Liver (tissue), 3 donors: ENCODE data around the gene USP9X.

Experiments used
- RAD21 ChIP-seq, 2 donors: IDR thresholded peaks; 2 replicates each; pipeline ENCODE4 v1.6.1; 2016; ENCODE audit warnings: antibody characterized with exemption in 2 of 2, mild to moderate bottlenecking in 2 of 2
- TF ChIP-seq, protein P1 (sequence below): fragments of 150-350 bp; IDR thresholded peaks from 2 replicates; pipeline ENCODE4 v1.5.1; 2017; ENCODE audit warnings: improper control_type of control experiment, low read depth, low read length; ENCODE audit not compliant: missing input control
- donor health status: healthy.
- donor health status: healthy.

DNA sequence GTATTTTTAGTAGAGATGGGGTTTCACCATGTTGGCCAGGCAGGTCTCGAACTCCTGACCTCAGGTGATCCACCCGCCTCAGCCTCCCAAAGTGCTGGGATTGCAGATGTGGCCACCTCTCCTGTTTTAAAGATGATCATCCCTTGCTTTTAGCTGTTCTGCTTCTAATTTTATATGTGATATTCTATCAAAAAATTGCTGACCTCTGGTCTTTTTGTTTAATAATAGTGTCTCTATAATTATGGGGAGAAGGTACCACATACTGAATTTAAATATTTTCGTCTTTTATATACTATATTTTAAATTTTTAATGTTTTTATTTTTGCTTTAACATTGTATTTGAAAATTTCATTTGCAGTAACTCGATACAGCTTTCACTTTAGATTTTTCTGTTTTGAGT, 15.6 kb downstream of the USP9X start:
- TF ChIP-seq, protein P1, sequence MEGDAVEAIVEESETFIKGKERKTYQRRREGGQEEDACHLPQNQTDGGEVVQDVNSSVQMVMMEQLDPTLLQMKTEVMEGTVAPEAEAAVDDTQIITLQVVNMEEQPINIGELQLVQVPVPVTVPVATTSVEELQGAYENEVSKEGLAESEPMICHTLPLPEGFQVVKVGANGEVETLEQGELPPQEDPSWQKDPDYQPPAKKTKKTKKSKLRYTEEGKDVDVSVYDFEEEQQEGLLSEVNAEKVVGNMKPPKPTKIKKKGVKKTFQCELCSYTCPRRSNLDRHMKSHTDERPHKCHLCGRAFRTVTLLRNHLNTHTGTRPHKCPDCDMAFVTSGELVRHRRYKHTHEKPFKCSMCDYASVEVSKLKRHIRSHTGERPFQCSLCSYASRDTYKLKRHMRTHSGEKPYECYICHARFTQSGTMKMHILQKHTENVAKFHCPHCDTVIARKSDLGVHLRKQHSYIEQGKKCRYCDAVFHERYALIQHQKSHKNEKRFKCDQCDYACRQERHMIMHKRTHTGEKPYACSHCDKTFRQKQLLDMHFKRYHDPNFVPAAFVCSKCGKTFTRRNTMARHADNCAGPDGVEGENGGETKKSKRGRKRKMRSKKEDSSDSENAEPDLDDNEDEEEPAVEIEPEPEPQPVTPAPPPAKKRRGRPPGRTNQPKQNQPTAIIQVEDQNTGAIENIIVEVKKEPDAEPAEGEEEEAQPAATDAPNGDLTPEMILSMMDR: no peak
- TF ChIP-seq RAD21 (IDR thresholded peaks at IDR 0.05): no peak
